Measurements from ENCODE around the gene ADCY7. TPM values are rescaled to one million over a fixed set of nuclear protein-coding genes. Genes with fewer than 3 reads are reported as not detected.
A peak's percentile ranks its signal among the peaks of the same experiment; 100 is the strongest.

Gene ADCY7
- total and polyA plus RNA-seq, 9 of the 15 experiments (the other 6 are each of a cell fraction or from before 2014, with no cell fraction given) = 2.3 to 108 (median 28.6) TPM

- TF ChIP-seq ZNF407 (IDR thresholded peaks at IDR 0.05; ENCODE audit: low read depth) (no peak), ZNF165 (CRISPR knock-in tag; IDR thresholded peaks at IDR 0.05; ENCODE audit: borderline replicate concordance) (no peak), E2F1 (CRISPR knock-in tag; IDR thresholded peaks at IDR 0.05) (no peak), SMAD2 (IDR thresholded peaks at IDR 0.05; ENCODE audit: low read depth, low read length) (no peak), MAX (CRISPR knock-in tag; IDR thresholded peaks at IDR 0.05) (no peak), CBX1 (IDR thresholded peaks at IDR 0.05; ENCODE audit: low read depth) (no peak), SMARCA4 (IDR thresholded peaks at IDR 0.05) (0 out of 2 replicates have a peak, but pooled peaks have one; percentile 38), TEAD2 (tag; IDR thresholded peaks at IDR 0.05) (no peak), HIVEP1 (CRISPR knock-in tag; IDR thresholded peaks at IDR 0.05) (no peak), PHF21A (IDR thresholded peaks at IDR 0.05; ENCODE audit: borderline replicate concordance, low read depth) (no peak), ZNF518B (CRISPR knock-in tag; IDR thresholded peaks at IDR 0.05) (no peak), PTRF (tag; IDR thresholded peaks at IDR 0.05) (no peak), MYBL2 (IDR thresholded peaks at IDR 0.05; ENCODE audit: low read depth) (no peak), MYBL2 (CRISPR knock-in tag; IDR thresholded peaks at IDR 0.05; ENCODE audit: borderline replicate concordance) (no peak)
Measured at GRCh38 chr16:50338371-50339231, 72.2 kb downstream of the ADCY7 start (continued).
